Measurements from ENCODE around the gene C3.

- TF ChIP-seq CTCF (IDR thresholded peaks at IDR 0.05) (no peak), ZFX (IDR thresholded peaks at IDR 0.05; ENCODE audit: borderline replicate concordance) (no peak)
Observed at GRCh38 chr19:6682607-6683128, 37.8 kb downstream of the C3 start.

All from 22Rv1 (cell line).